ENCODE measurements around the gene TUBGCP2. TPM values are rescaled to one million over a fixed set of nuclear protein-coding genes. Genes with fewer than 3 reads are reported as not detected.

The TUBGCP2 gene
- total and polyA plus RNA-seq, 9 of the 15 experiments (the other 6 are each of a cell fraction or from before 2014, with no cell fraction given) = 4.3 to 56.6 (median 28.4) TPM

DNA sequence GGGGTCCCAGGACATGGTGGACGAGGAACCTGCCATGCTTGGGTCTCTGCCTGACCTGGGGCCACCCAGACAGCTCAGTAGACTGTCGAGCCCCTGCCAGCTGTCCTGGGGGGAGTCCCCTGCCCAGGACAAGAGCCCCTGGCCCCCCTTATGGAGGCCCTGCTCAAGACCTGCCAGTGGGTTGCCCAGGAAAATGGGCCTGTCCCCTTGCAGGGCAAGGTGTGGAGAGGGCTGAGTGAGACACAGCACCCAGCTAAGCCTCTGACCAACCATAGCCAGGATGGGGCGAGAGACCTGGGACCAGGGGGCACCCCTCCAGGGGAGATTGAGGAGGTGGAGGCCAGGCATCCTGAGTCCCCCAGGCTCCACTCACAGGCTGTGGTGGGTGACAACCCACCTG is 47.3 kb upstream of the TUBGCP2 start (continued):
- TF ChIP-seq, protein P1, sequence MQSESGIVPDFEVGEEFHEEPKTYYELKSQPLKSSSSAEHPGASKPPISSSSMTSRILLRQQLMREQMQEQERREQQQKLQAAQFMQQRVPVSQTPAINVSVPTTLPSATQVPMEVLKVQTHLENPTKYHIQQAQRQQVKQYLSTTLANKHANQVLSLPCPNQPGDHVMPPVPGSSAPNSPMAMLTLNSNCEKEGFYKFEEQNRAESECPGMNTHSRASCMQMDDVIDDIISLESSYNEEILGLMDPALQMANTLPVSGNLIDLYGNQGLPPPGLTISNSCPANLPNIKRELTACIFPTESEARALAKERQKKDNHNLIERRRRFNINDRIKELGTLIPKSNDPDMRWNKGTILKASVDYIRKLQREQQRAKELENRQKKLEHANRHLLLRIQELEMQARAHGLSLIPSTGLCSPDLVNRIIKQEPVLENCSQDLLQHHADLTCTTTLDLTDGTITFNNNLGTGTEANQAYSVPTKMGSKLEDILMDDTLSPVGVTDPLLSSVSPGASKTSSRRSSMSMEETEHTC (IDR thresholded peaks at IDR 0.05) = no peak
- TF ChIP-seq PYGO2 (tag; IDR thresholded peaks at IDR 0.05) = no peak
- no peak for TF ChIP-seq ZNF589 (CRISPR knock-in tag; IDR thresholded peaks at IDR 0.05; ENCODE audit: low read depth)
- TF ChIP-seq, protein P2, sequence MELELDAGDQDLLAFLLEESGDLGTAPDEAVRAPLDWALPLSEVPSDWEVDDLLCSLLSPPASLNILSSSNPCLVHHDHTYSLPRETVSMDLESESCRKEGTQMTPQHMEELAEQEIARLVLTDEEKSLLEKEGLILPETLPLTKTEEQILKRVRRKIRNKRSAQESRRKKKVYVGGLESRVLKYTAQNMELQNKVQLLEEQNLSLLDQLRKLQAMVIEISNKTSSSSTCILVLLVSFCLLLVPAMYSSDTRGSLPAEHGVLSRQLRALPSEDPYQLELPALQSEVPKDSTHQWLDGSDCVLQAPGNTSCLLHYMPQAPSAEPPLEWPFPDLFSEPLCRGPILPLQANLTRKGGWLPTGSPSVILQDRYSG (tag; conservative IDR thresholded peaks at IDR 0.05; ENCODE audit: low read depth) = no peak
- TF ChIP-seq, protein P3, sequence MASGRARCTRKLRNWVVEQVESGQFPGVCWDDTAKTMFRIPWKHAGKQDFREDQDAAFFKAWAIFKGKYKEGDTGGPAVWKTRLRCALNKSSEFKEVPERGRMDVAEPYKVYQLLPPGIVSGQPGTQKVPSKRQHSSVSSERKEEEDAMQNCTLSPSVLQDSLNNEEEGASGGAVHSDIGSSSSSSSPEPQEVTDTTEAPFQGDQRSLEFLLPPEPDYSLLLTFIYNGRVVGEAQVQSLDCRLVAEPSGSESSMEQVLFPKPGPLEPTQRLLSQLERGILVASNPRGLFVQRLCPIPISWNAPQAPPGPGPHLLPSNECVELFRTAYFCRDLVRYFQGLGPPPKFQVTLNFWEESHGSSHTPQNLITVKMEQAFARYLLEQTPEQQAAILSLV (tag; IDR thresholded peaks at IDR 0.05) = no peak
- no peak for TF ChIP-seq SLC30A9 (CRISPR knock-in tag; IDR thresholded peaks at IDR 0.05)
- TF ChIP-seq ELF2 (CRISPR knock-in tag; IDR thresholded peaks at IDR 0.05) = no peak

- Histone ChIP-seq H3K4me1 (replicated peaks in 1 of 2; ENCODE audit: control insufficient read depth in 2 of 2, insufficient read depth in 2 of 2, low read length in 2 of 2) (peaks cover 9 to 75% of the 10 kb centered on the region in 2 experiments), H3K4me3 (no peak overlapping the region), H4K20me1 (replicated peaks; ENCODE audit: control insufficient read depth, insufficient read depth, low read length) (no peaks in the 10 kb centered on the region), H3K27ac (ENCODE audit: extremely low read depth, low read depth, low read length) (no peak overlapping the region), H3K27me3 (ENCODE audit: control insufficient read depth in 2 of 2, insufficient read depth in 2 of 2, low read length in 2 of 2) (no peaks in the 10 kb centered on the region), H3K9me3 (replicated peaks; ENCODE audit: control insufficient read depth, insufficient read depth, low read depth, low read length) (no peaks in the 10 kb centered on the region), H3K79me2 (ENCODE audit: control insufficient read depth, insufficient read depth, low read length) (peaks cover 12% of the 10 kb centered on the region), H2AFZ (ENCODE audit: low read depth, low read length) (no peak overlapping the region), H3K36me3 (ENCODE audit: control insufficient read depth, insufficient read depth, low read length) (peaks cover 12% of the 10 kb centered on the region; the same call in 1 of the 3 replicates), H3K9me1 (ENCODE audit: control insufficient read depth, insufficient read depth, low read length) (no peaks in the 10 kb centered on the region), H3K4me2 (ENCODE audit: insufficient read depth, low read length) (no peak overlapping the region), H3K9ac (ENCODE audit: insufficient read depth in 1 of 2, low read depth in 2 of 2, low read length in 2 of 2) (no peak overlapping the region)
- WGBS (ENCODE audit: insufficient coverage, low coverage, missing lambda C conversion rate) = 89% methylated on average over 3 of the region's 6 CpGs
- in situ Hi-C loops (cut with MboI) (no loop called here), intact Hi-C loops (cut with micrococcal nuclease) (loop anchor here (5.0 kb wide), 1 partner anchor 37 kb away; the partner anchor contains the start of gene MTG1)
- ATAC-seq = no peak
- DNase-seq (ENCODE audit: extremely low read depth in 1 of 4, low spot score in 3 of 4) = no peak
- BruUV-seq (replicated peaks) = no TSS peak
- ChIA-PET POLR2A (interaction anchor here (0.7 kb wide), 1 partner anchor 13 kb away, joined by 3 read pairs; no protein-coding TSS in a partner anchor), CTCF (ENCODE audit: low intra/inter-chr PET ratio) (no interaction called here)
- FAIRE-seq = no peak
- TF ChIP-seq RREB1 (CRISPR knock-in tag; IDR thresholded peaks at IDR 0.05) = no peak
Measured at GRCh38 chr10:133355266-133355665, 46.6 kb upstream of the TUBGCP2 start.
